HG03571 (cell line): ENCODE data around the gene OTUD5.

Source experiments
- ATAC-seq: cut with Tn5 transposase; IDR thresholded peaks from one replicate; pipeline ENCODE4 v1.9.1; 2021; ENCODE audit not compliant: unreplicated experiment

OTUD5 gene

GRCh38 chrX:48972220-48973164, 15.1 kb upstream of the OTUD5 start:
- no peak for ATAC-seq

GRCh38 chrX:48971249-48972219, 14.1 kb upstream of the OTUD5 start, which contains the start of gene KCND1:
Gene KCND1 (minus strand): TSS chrX:48971844. CDS start chrX:48970271, 1,573 bp downstream.
- ATAC-seq: no peak

- no peak for ATAC-seq
Measured at GRCh38 chrX:48969471-48969870, 12.1 kb upstream of the OTUD5 start.

GRCh38 chrX:48968377-48968776, 11.0 kb upstream of the OTUD5 start:
- ATAC-seq: no peak

DNA sequence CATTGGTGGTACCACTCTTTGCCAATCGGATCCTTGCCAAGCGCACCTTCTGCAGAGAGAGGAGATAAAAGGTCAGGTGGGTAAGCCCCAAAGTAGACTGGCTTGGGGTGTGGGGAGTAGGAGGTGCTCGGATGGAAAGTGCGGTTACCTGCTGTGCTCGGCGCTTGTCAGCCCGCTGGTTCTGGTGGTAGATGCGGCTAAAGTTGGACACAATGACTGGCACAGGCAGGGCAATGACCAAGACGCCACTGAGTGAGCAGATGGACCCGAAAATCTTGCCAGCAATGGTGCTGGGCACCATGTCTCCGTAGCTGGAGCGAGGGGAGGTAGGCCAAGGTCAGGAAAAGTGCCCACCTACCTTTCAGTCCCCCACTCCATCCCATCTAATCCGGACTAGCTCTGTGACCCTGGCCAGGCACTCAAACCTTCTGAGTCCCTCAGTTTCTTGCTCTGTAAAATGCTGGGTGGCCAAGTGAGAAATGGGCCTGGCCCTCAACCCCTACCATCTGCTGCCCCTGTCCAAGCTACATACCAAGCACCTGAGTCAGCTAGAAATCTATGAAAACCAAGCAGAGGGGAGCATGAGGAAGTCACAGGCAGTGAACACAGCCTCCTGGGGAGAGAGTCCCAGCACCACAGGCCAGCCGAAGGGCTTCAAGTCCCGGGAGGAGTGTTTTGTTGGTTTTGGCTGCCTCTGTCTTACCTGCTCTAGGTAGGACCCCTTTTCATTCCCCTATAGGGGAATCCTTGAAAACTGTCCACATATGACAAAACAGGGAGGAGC, 9.6 kb upstream of the OTUD5 start:
- ATAC-seq: no peak

- ATAC-seq: no peak
Measured at GRCh38 chrX:48965959-48966358, 8.6 kb upstream of the OTUD5 start.

DNA sequence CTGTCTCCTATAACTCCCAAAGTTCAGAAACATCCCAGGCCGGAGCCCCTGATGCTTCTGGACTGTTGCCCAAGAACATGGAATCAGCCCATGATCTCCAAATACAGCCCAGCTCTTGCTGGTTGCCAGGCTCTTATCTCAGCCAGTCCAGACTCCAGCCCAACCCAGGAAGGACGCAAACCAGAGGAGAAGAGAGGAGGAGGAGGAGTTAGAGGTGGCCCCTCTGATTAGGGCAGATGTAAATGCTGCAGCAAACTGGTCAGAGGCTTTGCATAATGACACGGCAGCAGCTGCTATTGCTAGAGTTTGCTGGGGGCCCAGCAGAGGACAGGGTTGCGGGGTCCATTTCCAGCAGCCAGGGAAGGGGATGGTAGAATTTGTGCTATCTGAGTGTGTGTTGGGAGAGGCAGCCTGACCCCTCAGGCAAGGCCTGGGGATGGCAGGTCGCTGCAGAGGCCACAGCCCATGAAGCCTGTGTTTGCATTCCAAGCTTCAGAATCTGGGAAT, 4.2 kb upstream of the OTUD5 start:
- no peak for ATAC-seq

DNA sequence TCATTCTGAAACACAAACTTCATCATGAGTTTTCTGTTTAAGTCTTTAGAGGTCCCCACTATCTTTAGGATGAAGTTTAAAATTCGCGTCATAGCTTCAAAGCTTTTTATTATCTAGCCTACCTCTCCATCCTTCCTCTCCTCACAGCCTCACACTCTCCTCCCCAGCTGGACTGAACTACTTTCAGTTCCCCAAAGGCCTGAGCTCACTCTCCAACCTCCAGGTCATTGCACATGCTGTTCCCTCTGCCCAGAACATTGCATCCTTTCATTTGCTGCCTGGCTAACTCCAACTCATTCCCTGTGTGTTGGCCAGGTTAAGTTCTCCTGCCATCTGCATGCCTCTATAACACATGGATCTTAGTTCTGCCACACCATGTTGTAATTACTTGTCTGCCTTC, 2.9 kb upstream of the OTUD5 start:
- no peak for ATAC-seq

GRCh38 chrX:48958635-48959094, 1.3 kb upstream of the OTUD5 start:
- no peak for ATAC-seq

GRCh38 chrX:48957827-48958634, 624 bp upstream of the OTUD5 start:
- peak; percentile 80 for ATAC-seq

- no peak for ATAC-seq
Measured at GRCh38 chrX:48956728-48957414, 536 bp downstream of the OTUD5 start.

- ATAC-seq: no peak
Measured at GRCh38 chrX:48948589-48948988, 8.8 kb downstream of the OTUD5 start.

DNA sequence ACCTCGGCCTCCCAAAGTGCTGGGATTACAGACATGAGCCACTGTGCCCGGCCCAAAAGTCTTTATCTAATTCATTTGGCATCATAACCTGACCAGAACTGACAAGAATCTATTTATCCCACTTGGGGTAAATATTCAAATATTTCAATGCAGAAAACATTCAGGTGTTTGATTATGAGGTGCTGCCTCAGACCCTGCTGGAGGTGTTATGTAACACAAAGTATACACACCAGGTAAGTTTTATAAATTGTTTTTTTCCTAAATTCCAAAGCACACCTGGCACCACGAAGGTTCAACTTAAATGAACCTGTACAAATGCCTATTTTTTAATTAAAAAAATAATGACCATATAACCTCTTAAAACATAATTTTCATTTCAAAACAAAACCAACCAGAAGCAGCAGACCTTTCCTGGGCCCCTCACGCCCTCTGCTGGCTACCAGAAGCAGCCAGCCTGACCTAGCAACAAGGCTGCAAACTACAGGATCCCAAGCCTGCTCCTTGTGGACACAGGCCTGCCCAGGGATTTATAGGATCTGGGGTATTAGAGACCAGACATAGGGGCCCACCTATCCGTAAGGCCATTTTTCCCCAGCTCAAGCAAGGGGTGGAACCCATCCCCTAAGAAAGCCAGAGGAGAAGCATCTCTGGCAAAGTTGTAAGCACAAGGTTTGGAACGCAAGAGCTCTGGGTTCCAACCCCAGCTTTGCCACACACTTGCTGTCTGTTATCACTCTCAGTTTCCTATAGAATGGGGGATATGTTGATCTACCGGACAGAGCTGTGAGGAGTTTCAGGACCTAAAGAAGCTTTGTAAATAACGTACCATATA, 11.7 kb downstream of the OTUD5 start:
- ATAC-seq: no peak

DNA sequence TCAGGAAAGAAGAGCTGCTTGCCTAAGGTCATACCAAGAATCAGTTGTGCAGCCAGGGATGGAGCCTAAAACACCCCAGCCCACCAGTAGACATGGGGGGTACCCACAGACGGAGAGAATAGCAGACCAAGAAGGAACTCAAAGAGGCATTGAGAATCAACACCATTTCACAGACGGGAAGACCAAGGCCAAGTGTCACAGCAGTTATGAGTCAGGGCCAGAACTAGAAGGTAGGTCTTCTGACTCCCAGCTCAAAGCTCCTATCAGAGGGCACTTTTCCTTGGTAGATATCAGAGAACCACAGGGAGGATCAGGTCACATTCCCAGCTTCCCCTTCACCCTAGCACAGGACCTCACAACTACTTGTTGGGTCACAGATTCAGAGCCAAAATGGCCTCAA, 14.5 kb downstream of the OTUD5 start:
- no peak for ATAC-seq

- no peak for ATAC-seq
Measured at GRCh38 chrX:48940404-48940955, 16.9 kb downstream of the OTUD5 start.

DNA sequence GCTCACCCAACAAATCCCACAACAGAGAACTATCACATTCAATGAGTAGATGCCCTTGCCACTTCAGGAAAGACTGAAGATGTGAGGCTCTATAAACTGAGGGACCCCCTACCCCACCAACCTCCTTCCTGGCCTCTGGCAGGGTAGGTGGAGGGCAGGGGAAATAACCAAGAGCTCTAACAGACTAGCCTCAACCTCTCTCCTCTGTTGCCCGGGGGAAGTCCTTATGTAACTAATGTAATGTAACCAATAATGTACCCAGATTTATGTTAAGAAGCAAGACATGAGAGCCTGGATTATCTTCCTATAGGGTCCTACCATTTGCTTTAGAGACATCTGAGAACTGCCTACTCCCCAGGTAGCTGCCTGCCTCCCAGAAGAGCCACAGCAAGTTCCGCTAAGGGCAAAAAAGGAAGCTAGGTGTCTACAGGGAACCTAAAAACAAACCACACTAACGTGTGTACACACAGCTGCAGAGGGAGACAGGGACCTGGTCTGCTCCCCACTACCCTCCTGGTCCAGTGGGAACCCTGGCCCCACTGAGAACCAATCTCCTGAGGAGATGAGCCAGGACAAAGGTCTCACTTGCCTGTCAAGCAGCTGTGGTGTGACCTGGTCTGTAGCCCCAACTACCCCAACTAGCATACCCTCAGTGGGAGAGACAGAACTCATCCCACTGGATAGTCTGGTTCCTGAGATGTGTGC, 17.7 kb downstream of the OTUD5 start:
- ATAC-seq: no peak

DNA sequence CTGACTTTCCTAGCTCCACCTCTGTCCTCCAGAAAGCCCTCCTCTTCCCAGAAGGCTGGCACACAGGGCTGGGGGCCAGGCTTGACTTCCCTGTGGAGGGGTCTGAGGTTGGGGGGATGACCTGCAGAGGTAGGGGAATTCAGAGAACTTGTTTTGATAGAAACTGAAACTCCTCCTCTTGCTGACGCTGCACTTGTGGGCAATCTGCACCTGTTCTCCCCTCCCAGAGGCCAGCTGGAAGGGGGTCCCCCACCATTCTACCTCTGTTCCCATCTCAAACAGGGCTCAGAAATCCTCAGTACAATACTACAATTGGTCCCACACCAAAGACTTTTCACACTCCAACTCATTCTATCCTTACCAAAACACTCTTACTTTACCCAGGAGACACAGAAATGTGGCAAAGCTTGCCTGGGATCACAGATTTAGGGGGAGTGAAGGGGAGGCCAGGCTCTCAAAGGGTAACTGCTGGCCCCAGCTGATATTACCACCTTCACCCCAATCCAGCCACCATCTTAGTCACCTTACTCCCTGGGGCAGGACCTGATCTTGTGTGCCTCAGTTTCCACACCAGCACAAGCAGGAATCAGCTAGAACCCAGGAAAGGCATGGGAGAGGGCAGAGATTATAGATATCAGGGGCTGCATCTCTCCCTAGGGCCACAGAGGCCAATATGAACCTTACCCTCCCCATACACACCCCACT, 18.5 kb downstream of the OTUD5 start:
- ATAC-seq: no peak
